GM23338 (cell line): ENCODE data around the gene TRPC4AP. TPM values are rescaled to one million over a fixed set of nuclear protein-coding genes. Genes with fewer than 3 reads are reported as not detected.

Source experiments
- ATAC-seq: fragments of 200-7000 bp; cut with Tn5 transposase; 3 replicates; pipeline ENCODE4 v1.9.1; 2020
- DNase-seq: peaks from one replicate; pipeline ENCODE4 v3.0.0-alpha.2; 2015; ENCODE audit warnings: low spot score
- H2AFZ ChIP-seq: fragments of 200-600 bp; sonication (generic); 2 replicates; pipeline ENCODE4 v1.8.0; 2016; ENCODE audit warnings: antibody characterized with exemption, mild to moderate bottlenecking, moderate library complexity
- H3F3A ChIP-seq: fragments of 200-600 bp; sonication (generic); replicated peaks from 2 replicates; pipeline ENCODE4 v1.8.0; 2017; ENCODE audit warnings: antibody characterized with exemption, mixed run types, low read depth
- H3K27ac ChIP-seq: fragments of 200-600 bp; sonication (generic); 2 replicates; pipeline ENCODE4 v1.6.1; 2016; ENCODE audit warnings: low read depth
- H3K27me3 ChIP-seq: fragments of 200-600 bp; sonication (generic); 2 replicates; pipeline ENCODE4 v1.8.0; 2016; ENCODE audit warnings: mild to moderate bottlenecking, mixed run types, moderate library complexity; ENCODE audit not compliant: insufficient read depth
- H3K36me3 ChIP-seq: fragments of 200-600 bp; sonication (generic); 2 replicates; pipeline ENCODE4 v1.8.0; 2016; ENCODE audit warnings: mild to moderate bottlenecking; ENCODE audit not compliant: insufficient read depth
- H3K4me1 ChIP-seq: fragments of 200-600 bp; sonication (generic); 2 replicates; pipeline ENCODE4 v1.8.0; 2016; ENCODE audit warnings: mild to moderate bottlenecking, moderate library complexity; ENCODE audit not compliant: insufficient read depth
- H3K4me2 ChIP-seq: fragments of 200-600 bp; sonication (generic); 2 replicates; pipeline ENCODE4 v1.7.1; 2017; ENCODE audit warnings: mixed run types
- H3K4me3 ChIP-seq: fragments of 200-600 bp; sonication (generic); 2 replicates; pipeline ENCODE4 v1.6.1; 2016; ENCODE audit warnings: mixed run types
- H3K79me2 ChIP-seq: fragments of 200-600 bp; sonication (generic); replicated peaks from 2 replicates; pipeline ENCODE4 v1.8.0; 2017; ENCODE audit warnings: mild to moderate bottlenecking; ENCODE audit not compliant: insufficient read depth
- H3K9me2 ChIP-seq: fragments of 200-600 bp; sonication (generic); 2 replicates; pipeline ENCODE4 v1.8.0; 2017; ENCODE audit not compliant: insufficient read depth
- H4K20me1 ChIP-seq: fragments of 200-600 bp; sonication (generic); replicated peaks from 2 replicates; pipeline ENCODE4 v1.8.0; 2017; ENCODE audit warnings: mild to moderate bottlenecking; ENCODE audit not compliant: insufficient read depth
- H3K27ac Mint-ChIP-seq: 2 replicates; pipeline ENCODE4 v1.8.0; 2020; ENCODE audit warnings: inconsistent platforms, mild to moderate bottlenecking, moderate library complexity, mixed read lengths
- H3K27me3 Mint-ChIP-seq: 3 replicates; pipeline ENCODE4 v1.8.0; 2022; ENCODE audit warnings: low read depth, mild to moderate bottlenecking, moderate library complexity, mixed read lengths, inconsistent platforms; ENCODE audit not compliant: insufficient read depth, poor library complexity
- H3K36me3 Mint-ChIP-seq: 3 replicates; pipeline ENCODE4 v1.8.0; 2021; ENCODE audit warnings: low read depth, mild to moderate bottlenecking, inconsistent platforms, moderate library complexity, mixed read lengths
- H3K4me1 Mint-ChIP-seq: 3 replicates; pipeline ENCODE4 v1.8.0; 2020; ENCODE audit warnings: mild to moderate bottlenecking, inconsistent platforms, mixed read lengths
- H3K4me3 Mint-ChIP-seq: 3 replicates; pipeline ENCODE4 v1.8.0; 2021; ENCODE audit warnings: moderate library complexity, mild to moderate bottlenecking, inconsistent platforms, mixed read lengths
- H3K9me3 Mint-ChIP-seq: 3 replicates; pipeline ENCODE4 v1.8.0; 2020; ENCODE audit warnings: moderate library complexity, mild to moderate bottlenecking, inconsistent platforms, mixed read lengths
- CREB1 ChIP-seq: fragments of 250-450 bp; sonication (Bioruptor Pico); IDR thresholded peaks from 2 replicates; pipeline ENCODE4 v1.5.0; 2020; ENCODE audit warnings: low read depth, mild to moderate bottlenecking, moderate library complexity
- CTCF ChIP-seq, 2 experiments: fragments of 200-600 bp in 1 of 2; sonication (generic) in 1 of 2; conservative IDR thresholded peaks; 2 replicates each; pipeline versions ENCODE4 v1.5.1 to v1.6.1; 2016 to 2017; ENCODE audit warnings: antibody characterized with exemption in 2 of 2, low read depth in 2 of 2, mild to moderate bottlenecking in 2 of 2, moderate library complexity in 1 of 2
- EZH2 ChIP-seq: fragments of 200-600 bp; sonication (generic); IDR thresholded peaks from one replicate; pipeline ENCODE4 v1.8.0; 2017; ENCODE audit warnings: antibody characterized with exemption, mild to moderate bottlenecking, low read depth; ENCODE audit not compliant: unreplicated experiment
- EZH2phosphoT487 ChIP-seq: fragments of 200-600 bp; sonication (generic); IDR thresholded peaks from one replicate; pipeline ENCODE4 v1.8.1; 2018; ENCODE audit warnings: antibody characterized with exemption; ENCODE audit not compliant: unreplicated experiment
- NANOG ChIP-seq: IDR thresholded peaks from 2 replicates; pipeline ENCODE4 v1.6.1; 2016; ENCODE audit warnings: antibody characterized with exemption, borderline replicate concordance
- POLR2AphosphoS5 ChIP-seq: IDR thresholded peaks from 2 replicates; pipeline ENCODE4 v1.6.1; 2016; ENCODE audit warnings: antibody characterized with exemption, low read depth
- STAT1 ChIP-seq: IDR thresholded peaks from one replicate; pipeline ENCODE4 v1.6.1; 2016; ENCODE audit warnings: antibody characterized with exemption; ENCODE audit not compliant: unreplicated experiment
- ZNF114 ChIP-seq: fragments of 250-450 bp; sonication (Bioruptor Pico); IDR thresholded peaks from 2 replicates; pipeline ENCODE4 v1.5.0; 2020; ENCODE audit warnings: mild to moderate bottlenecking, moderate library complexity
- ZNF331 ChIP-seq: fragments of 250-450 bp; sonication (Bioruptor Pico); IDR thresholded peaks from 2 replicates; pipeline ENCODE4 v1.5.0; 2020; ENCODE audit warnings: low read depth, mild to moderate bottlenecking, moderate library complexity
- polyA plus RNA-seq: library from polyadenylated mRNA; unstranded; fragments of >200 nt; fragmentation: Nextera tagmentation; extraction: Ambion mirVana; gene quantifications from 2 replicates; pipeline ENCODE4 v1.2.1, GENCODE V29; 2016
- total RNA-seq: library from RNA; depleted of rRNA; stranded (reverse); fragments of >200 nt; shearing (Covaris generic); gene quantifications from 2 replicates; pipeline ENCODE4 v1.2.3, GENCODE V29; 2014
- TF ChIP-seq, protein P1 (sequence below): IDR thresholded peaks from one replicate; pipeline ENCODE4 v1.6.1; 2018; ENCODE audit warnings: antibody characterized with exemption; ENCODE audit not compliant: unreplicated experiment
- TF ChIP-seq, protein P2 (sequence below): IDR thresholded peaks from 2 replicates; pipeline ENCODE4 v1.6.1; 2016; ENCODE audit warnings: antibody characterized with exemption

Gene TRPC4AP
- total and polyA plus RNA-seq, 2 experiments from 2014 or later: 48.8 to 89.5 TPM

DNA sequence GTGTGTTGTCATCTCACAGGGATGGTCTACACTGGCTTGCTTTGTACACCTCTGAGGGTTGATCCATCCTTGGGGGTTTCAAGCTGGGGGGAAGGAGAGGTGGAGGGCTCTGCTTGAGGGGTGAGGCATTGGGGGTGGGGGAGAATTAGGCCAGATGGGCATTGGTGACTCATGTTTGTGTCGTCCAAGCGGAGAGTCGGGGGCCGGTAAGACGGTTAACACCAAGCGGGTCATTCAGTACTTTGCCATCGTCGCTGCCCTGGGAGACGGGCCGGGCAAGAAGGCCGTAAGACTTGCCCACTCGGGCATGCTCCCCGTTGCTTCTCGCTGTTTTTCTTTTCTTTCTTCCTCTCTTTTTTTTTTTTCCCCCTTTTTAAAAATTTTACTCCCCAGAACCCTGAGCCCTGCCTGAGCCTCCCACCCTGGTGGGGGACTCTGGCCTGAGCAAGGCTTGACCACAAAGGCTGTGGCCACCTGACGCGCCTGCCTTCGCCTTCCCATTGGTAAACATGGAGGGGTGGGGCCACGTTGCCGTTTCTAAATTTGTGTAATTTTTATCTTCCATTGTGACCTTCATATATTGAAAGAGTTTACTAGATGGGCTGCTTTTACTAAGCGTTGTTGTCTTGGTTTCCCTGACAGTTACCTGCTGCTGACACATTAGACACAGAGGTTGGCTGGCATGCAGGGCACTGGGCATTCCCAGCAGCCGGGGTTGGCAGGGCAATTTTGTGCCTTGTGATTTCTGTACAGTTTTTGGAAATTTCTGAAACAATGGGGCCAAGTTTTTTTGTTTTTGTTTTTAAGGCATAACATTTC, 110.1 kb downstream of the TRPC4AP start:
- Histone ChIP-seq H3K4me2 (peak overlapping the region; percentile 69; the same call in 1 of the 2 replicates), H2AFZ (no peak overlapping the region), H3K79me2 (no peaks in the 10 kb centered on the region), H3K27ac (no peak overlapping the region), H4K20me1 (no peaks in the 10 kb centered on the region), H3K9me2 (0 out of 2 replicates have a peak, but pooled peaks cover 4% of the 10 kb centered on the region), H3F3A (0 out of 2 replicates have a peak, but pooled peaks cover 2% of the 10 kb centered on the region), H3K4me3 (no peak overlapping the region), H3K36me3 (no peaks in the 10 kb centered on the region), H3K27me3 (peaks cover 13% of the 10 kb centered on the region; the same call in 1 of the 2 replicates), H3K4me1 (peaks cover 33% of the 10 kb centered on the region)
- ATAC-seq: no peak
- Mint-ChIP-seq H3K27me3 (peaks cover 30% of the 10 kb centered on the region), H3K27ac (no peak overlapping the region), H3K36me3 (no peaks in the 10 kb centered on the region), H3K4me1 (peaks cover 46% of the 10 kb centered on the region), H3K4me3 (no peak overlapping the region), H3K9me3 (no peaks in the 10 kb centered on the region)
- no peak for DNase-seq
- no peak for TF ChIP-seq EZH2phosphoT487
- TF ChIP-seq, protein P1, sequence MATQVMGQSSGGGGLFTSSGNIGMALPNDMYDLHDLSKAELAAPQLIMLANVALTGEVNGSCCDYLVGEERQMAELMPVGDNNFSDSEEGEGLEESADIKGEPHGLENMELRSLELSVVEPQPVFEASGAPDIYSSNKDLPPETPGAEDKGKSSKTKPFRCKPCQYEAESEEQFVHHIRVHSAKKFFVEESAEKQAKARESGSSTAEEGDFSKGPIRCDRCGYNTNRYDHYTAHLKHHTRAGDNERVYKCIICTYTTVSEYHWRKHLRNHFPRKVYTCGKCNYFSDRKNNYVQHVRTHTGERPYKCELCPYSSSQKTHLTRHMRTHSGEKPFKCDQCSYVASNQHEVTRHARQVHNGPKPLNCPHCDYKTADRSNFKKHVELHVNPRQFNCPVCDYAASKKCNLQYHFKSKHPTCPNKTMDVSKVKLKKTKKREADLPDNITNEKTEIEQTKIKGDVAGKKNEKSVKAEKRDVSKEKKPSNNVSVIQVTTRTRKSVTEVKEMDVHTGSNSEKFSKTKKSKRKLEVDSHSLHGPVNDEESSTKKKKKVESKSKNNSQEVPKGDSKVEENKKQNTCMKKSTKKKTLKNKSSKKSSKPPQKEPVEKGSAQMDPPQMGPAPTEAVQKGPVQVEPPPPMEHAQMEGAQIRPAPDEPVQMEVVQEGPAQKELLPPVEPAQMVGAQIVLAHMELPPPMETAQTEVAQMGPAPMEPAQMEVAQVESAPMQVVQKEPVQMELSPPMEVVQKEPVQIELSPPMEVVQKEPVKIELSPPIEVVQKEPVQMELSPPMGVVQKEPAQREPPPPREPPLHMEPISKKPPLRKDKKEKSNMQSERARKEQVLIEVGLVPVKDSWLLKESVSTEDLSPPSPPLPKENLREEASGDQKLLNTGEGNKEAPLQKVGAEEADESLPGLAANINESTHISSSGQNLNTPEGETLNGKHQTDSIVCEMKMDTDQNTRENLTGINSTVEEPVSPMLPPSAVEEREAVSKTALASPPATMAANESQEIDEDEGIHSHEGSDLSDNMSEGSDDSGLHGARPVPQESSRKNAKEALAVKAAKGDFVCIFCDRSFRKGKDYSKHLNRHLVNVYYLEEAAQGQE: no peak
- no peak for TF ChIP-seq CTCF (conservative IDR thresholded peaks at IDR 0.05; ENCODE audit: low read depth in 2 of 2)

DNA sequence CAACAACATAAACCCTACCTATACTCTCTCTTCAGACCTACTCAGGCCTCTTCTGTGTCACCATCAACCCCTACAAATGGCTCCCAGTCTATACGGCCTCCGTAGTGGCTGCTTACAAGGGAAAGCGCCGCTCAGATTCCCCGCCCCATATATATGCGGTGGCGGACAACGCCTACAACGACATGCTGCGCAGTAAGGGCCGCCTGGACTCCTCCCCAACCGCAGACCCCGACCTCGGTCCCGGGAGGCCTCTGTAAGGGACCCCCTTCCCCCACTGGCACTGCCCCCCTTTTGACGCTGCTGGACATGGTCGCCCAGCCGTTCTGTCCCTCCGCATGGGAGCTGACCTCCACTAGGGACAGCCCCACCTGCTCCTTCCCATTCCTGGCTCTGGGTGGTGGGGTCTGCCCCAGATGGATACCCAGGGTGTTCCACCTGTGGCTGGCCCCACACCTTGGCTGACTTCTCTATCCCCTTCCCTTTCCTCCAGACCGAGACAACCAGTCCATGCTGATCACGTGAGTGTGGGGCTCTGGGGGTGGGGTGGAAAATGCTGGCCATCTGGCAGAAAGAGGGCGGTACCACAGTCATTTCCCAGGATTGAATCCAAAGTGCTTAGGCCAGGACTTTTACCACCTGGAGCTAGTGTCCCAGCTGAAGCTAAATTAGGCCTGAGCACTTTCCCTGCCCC, 111.9 kb downstream of the TRPC4AP start:
- DNase-seq: peak; percentile 50
- TF ChIP-seq, protein P1: no peak
- TF ChIP-seq STAT1 (no peak), NANOG (no peak), EZH2 (no peak), CREB1 (CRISPR knock-in tag) (no peak), ZNF114 (CRISPR knock-in tag) (no peak), POLR2AphosphoS5 (no peak), ZNF331 (CRISPR knock-in tag) (no peak)
- TF ChIP-seq, protein P2, sequence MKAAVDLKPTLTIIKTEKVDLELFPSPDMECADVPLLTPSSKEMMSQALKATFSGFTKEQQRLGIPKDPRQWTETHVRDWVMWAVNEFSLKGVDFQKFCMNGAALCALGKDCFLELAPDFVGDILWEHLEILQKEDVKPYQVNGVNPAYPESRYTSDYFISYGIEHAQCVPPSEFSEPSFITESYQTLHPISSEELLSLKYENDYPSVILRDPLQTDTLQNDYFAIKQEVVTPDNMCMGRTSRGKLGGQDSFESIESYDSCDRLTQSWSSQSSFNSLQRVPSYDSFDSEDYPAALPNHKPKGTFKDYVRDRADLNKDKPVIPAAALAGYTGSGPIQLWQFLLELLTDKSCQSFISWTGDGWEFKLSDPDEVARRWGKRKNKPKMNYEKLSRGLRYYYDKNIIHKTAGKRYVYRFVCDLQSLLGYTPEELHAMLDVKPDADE: no peak

More for the DNA sequence above, 111.9 kb downstream of the TRPC4AP start:
- Histone ChIP-seq H3K4me1 (peaks cover 33% of the 10 kb centered on the region), H3K4me2 (peak overlapping the region; percentile 32; the same call in 1 of the 2 replicates), H3K9me2 (0 out of 2 replicates have a peak, but pooled peaks cover 4% of the 10 kb centered on the region), H2AFZ (no peak overlapping the region; the same call in 1 of the 2 replicates), H3K79me2 (no peaks in the 10 kb centered on the region), H3F3A (0 out of 2 replicates have a peak, but pooled peaks cover 5% of the 10 kb centered on the region), H3K27ac (no peak overlapping the region), H3K36me3 (no peaks in the 10 kb centered on the region), H3K27me3 (peaks cover 13% of the 10 kb centered on the region; the same call in 1 of the 2 replicates), H3K4me3 (no peak overlapping the region), H4K20me1 (no peaks in the 10 kb centered on the region)
- Mint-ChIP-seq H3K9me3 (no peaks in the 10 kb centered on the region), H3K27me3 (peaks cover 27% of the 10 kb centered on the region), H3K4me1 (peaks cover 47% of the 10 kb centered on the region), H3K27ac (0 out of 2 replicates have a peak overlapping the region, but pooled peaks have one; percentile 44), H3K4me3 (no peak overlapping the region), H3K36me3 (no peaks in the 10 kb centered on the region)
- no peak for ATAC-seq
